GM12891 (cell line): ENCODE data around the gene KDM4B.

ENCODE experiments used
- DNase-seq: peaks from one replicate; pipeline ENCODE4 v3.0.0; 2011; ENCODE audit warnings: low spot score; ENCODE audit not compliant: insufficient read length
- FAIRE-seq: peaks from 2 replicates; lab custom pipeline; 2011; peaks lifted over from hg19 to GRCh38; lab: Jason Lieb, UNC
- PAX5 ChIP-seq: IDR thresholded peaks from 2 replicates; pipeline ENCODE4 v1.6.1; 2011; ENCODE audit warnings: low read length, moderate library complexity, mild to moderate bottlenecking; ENCODE audit not compliant: insufficient read depth, severe bottlenecking
- POLR2A ChIP-seq: IDR thresholded peaks from 2 replicates; pipeline ENCODE4 v1.6.1; 2011; ENCODE audit warnings: low read depth, low read length, control low read depth
- POLR2AphosphoS5 ChIP-seq: IDR thresholded peaks from 2 replicates; pipeline ENCODE4 v1.6.1; 2011; ENCODE audit warnings: low read depth, low read length, control low read depth
- POU2F2 ChIP-seq: IDR thresholded peaks from 2 replicates; pipeline ENCODE4 v1.6.1; 2011; ENCODE audit warnings: low read depth, mild to moderate bottlenecking, control low read depth, low read length, moderate library complexity
- SPI1 ChIP-seq: IDR thresholded peaks from 2 replicates; pipeline ENCODE4 v1.6.1; 2011; ENCODE audit warnings: low read depth, low read length, control low read depth
- TAF1 ChIP-seq: IDR thresholded peaks from 2 replicates; pipeline ENCODE4 v1.6.1; 2011; ENCODE audit warnings: low read depth, low read length, control low read depth

KDM4B gene

DNA sequence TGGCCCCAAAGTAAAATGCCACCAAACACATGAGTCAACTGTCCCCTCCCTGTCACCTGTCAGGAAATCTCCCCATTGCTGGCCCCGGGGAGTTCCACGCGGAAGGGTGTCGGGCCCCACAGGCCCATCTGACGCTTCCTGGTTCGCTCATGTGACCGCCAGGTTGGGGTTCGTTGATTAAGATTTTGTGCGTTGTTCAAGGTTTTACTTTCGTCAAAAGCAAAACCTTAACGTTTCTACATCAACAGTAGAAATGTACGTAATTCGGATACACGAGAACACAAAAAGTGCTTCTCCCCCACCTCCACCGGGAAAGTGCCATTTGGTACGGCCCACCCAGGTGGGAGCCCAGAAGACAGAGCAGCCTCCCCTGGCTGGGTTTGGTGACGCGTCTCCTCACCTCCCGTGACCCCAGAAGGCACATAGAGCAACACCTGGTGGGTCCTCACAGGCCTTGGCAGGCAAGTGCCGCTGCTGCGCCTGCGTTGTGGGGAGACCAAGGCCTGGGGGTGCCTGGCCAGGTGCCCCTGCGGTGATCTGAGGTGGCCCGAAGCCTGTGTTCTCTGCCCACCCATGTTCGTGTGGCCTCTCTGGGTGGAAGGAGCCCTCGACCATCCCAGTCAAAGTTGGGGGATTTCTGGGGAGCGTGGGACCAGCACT lies 161.6 kb downstream of the KDM4B start:
- TF ChIP-seq POLR2A (peak; percentile 55), TAF1 (0 out of 2 replicates have a peak, but pooled peaks have one; percentile 12), PAX5 (no peak), POU2F2 (peak; percentile 53; the same call in 1 of the 2 replicates), SPI1 (no peak), POLR2AphosphoS5 (peak; percentile 63)
- peak; percentile 97 for FAIRE-seq
- peak; percentile 85 for DNase-seq

DNA sequence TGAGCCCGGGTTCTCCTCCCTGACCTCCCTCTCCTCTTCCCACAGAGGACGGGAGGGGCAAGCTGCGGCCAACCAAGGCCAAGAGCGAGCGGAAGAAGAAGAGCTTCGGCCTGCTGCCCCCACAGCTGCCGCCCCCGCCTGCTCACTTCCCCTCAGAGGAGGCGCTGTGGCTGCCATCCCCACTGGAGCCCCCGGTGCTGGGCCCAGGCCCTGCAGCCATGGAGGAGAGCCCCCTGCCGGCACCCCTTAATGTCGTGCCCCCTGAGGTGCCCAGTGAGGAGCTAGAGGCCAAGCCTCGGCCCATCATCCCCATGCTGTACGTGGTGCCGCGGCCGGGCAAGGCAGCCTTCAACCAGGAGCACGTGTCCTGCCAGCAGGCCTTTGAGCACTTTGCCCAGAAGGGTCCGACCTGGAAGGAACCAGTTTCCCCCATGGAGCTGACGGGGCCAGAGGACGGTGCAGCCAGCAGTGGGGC lies 162.2 kb downstream of the KDM4B start:
- FAIRE-seq (no peak), DNase-seq (peak; percentile 84)

DNA sequence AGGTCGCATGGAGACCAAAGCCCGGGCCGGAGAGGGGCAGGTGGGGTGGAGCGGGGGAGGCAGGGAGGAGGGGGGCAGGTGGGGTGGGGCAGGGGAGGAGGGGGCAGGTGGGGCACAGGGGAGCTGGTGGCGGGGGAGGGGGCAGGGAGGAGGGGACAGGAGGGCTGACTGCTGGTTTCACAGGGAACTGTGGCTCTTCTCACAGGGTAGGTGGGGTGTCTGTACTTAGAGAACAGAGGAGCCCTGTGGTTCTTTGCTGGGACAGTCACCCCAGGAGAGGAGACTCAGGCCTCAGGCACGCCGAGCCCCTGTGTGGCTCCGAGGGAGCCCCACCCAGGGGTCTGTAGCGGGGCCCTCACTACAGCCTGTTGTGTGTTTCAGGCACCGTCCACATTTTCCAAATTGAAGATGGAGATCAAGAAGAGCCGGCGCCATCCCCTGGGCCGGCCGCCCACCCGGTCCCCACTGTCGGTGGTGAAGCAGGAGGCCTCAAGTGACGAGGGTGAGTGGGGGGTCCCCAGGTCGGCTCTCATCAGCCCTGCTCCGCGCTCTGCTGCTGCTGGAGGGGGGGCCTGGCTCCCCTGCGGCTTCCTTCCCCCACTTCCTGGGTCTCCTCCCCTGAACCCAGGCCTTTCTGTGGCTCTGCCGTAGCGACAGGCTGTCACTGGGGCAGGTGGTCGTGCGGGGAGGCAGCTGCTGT lies 162.7 kb downstream of the KDM4B start:
- DNase-seq (peak; percentile 75), FAIRE-seq (no peak)
- TF ChIP-seq PAX5 (no peak), POLR2A (no peak; the same call in 1 of the 2 replicates), TAF1 (no peak), POU2F2 (peak; percentile 16; the same call in 1 of the 2 replicates), POLR2AphosphoS5 (peak; percentile 56; the same call in 1 of the 2 replicates), SPI1 (no peak)

More for the DNA sequence above, 162.2 kb downstream of the KDM4B start:
- TF ChIP-seq SPI1: peak; percentile 96
- peak; percentile 81 for TF ChIP-seq TAF1
- TF ChIP-seq POLR2A: peak; percentile 60; the same call in 1 of the 2 replicates
- TF ChIP-seq POU2F2: no peak
- TF ChIP-seq PAX5: no peak
- TF ChIP-seq POLR2AphosphoS5: no peak; the same call in 1 of the 2 replicates

DNA sequence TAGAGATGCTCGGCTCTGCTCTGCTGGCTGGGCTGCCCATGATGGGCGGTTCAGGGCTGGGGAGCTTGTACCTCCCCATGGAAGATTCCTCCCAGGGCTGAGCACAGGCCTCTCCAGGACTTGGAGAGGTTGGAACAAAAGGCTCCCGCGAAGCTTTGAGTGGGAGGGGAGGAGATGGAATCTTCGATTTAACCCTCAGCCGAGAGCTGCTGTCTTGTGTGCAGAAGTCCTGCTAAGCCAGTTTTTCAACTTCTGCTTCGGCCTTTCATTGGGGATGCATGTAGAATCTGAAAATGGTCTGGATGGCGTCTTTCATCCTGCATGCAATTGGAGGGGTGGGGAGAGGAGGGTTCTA lies 163.3 kb downstream of the KDM4B start:
- DNase-seq (no peak), FAIRE-seq (peak; percentile 31)
- TF ChIP-seq POLR2A (no peak), TAF1 (no peak), SPI1 (no peak), PAX5 (no peak), POLR2AphosphoS5 (no peak), POU2F2 (no peak)

DNA sequence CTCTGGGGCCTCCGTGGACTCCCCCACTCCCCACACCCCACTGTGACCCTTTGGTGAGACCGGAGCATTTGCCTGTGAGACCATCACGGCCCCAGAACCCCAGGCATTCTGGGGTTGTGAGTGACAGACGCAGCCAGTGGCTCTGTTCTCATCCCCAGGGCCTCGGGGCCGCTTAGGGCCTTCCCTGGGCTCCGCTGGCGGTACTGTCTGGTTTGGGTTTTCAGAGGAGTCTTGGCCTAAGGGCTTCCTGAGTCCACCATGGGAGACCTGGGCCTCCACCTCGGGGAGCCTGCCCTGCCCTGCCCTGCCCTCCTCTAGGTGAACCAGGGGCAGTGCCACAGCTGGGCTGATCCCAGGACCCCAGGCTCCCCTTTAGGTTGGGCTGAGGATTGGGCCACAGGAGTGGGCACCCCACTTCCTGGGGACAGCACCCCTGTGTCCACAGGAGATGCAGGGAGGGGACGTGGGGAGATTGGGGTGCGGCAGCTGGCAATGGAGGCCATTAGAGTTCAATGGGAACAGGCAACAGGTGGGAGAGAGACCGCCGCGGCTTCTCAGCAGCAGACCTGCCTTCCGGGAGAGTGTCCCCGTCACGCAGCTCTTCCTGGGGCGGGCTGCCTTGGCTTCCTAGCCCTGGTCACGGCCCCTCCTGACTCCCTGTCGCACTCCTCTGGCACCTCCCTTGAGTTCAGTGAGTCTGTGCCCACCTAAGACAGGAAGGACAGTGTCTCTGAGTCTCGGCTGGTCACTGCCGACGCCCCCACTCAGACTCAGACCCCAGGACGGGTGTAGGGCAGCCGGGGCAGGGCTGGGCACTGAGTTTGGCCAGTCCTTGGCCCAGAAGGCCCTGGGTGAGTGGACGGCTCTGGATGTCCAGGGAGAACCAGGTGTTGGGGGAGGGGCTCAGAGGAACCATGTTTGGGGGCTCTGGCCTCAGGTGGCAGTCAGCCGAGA lies 164.1 kb downstream of the KDM4B start:
- TF ChIP-seq POU2F2: no peak
- no peak for TF ChIP-seq SPI1
- TF ChIP-seq POLR2AphosphoS5: 0 out of 2 replicates have a peak, but pooled peaks have one; percentile 51
- no peak; the same call in 1 of the 2 replicates for TF ChIP-seq POLR2A
- TF ChIP-seq TAF1: no peak
- no peak for TF ChIP-seq PAX5
- no peak for FAIRE-seq
- no peak for DNase-seq

DNA sequence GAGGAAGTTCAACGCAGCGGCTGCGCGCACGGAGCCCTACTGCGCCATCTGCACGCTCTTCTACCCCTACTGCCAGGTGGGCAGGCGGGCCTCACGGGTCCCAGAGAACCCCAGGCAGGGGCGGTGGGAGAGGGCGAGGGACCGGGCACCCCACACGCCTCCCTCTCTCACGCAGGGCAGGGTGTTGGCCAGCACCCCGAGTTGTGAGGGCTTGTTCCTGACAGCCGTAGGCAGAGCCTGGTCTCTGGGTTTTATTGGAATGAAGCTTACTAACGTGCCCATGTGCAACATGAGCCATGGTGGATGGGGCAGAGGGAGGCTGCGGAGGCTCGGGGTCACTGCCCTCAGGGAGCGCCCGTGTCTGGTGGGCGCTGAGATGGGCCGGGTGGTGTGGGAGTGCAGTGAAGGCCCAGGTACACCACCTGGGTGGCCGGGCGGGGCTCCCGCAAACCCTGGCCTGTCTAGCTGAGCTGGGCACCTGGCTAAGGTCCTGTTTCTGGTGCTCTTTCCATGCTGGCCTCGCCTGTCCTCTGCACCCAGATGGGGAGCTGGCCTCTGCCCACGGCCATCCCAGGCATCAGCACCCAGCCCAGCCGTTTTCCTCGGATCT lies 165.2 kb downstream of the KDM4B start:
- no peak for FAIRE-seq
- TF ChIP-seq POLR2A: no peak
- TF ChIP-seq TAF1: no peak
- TF ChIP-seq PAX5: no peak
- no peak for TF ChIP-seq POU2F2
- TF ChIP-seq POLR2AphosphoS5: no peak
- TF ChIP-seq SPI1: no peak
- DNase-seq: no peak

DNA sequence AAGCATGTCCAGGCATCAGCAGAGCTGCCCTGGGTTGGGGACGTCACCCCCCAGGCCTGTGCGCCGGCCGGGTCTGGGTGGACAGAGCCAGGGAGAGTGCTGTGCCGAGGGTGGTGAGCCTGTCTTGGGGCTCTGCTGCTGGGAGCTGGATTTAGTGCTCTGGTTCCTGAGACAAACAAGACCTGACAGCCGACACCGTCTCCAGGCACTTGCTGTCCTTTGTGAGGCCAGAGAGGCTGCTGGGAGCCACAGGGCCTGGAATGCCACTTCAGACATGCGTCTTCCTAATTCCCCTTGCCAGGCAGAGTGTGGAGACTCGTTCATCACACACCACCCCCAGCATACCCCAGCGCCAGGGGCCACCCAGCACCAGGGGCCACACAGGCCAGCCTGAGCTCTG lies 165.8 kb downstream of the KDM4B start:
- no peak for DNase-seq
- TF ChIP-seq PAX5 (no peak), POU2F2 (no peak), TAF1 (no peak), POLR2AphosphoS5 (no peak; the same call in 1 of the 2 replicates), POLR2A (no peak; the same call in 1 of the 2 replicates), SPI1 (no peak)
- no peak for FAIRE-seq

DNA sequence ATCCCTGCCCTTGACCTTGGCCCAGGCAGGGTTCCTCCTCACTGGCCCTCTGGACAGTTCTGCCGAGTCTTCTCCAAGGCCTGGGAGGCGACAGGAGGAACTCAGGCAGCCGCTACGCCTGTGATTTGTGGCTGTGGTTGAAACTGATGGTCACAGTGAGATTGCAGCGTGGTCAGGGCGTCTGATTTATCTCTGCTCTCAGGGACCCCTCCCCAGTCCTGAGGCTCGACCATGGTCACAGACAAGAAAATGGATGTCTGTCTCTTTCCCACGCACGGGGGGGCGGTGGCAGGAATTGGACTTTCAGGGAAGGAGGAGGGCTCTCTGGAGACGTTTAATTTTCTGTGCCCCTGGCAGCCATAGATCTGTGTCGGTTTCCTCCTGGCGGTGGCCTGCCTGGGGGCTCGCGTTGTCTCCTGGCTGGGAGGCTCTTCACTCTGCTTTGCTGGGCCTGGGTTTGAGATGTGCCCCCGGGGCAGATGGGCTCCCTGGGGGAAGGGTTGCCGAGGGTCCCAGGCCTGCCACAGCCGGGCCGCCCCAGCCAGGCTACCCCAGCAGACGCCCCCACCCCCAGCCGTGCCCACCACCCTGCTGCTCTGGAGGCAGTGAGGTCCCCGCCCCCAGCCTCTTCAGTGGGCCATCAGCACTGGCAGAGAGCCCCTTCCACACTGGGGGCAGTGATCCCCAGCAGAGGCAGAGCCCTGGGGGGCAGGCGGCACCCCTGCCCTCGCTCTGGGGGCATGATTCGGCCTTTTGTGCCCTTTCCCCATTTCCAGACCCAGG lies 167.4 kb downstream of the KDM4B start:
- TF ChIP-seq POLR2A: no peak
- TF ChIP-seq SPI1: 0 out of 2 replicates have a peak, but pooled peaks have one; percentile 3
- DNase-seq (no peak), FAIRE-seq (no peak)
